ENCODE measurements around the gene MNX1. TPM values are rescaled to one million over a fixed set of nuclear protein-coding genes. Genes with fewer than 3 reads are reported as not detected.
A peak's percentile ranks its signal among the peaks of the same experiment; 100 is the strongest.

Gene MNX1
- total RNA-seq, 1 donor from 2014 or later: 2.1 TPM

- TF ChIP-seq CTCF (conservative IDR thresholded peaks at IDR 0.05; ENCODE audit: low read depth, low read length): no peak
- no peak overlapping the region for H3K4me3 ChIP-seq (ENCODE audit: low read depth, low read length)
- DNase-seq (ENCODE audit: low read depth): no peak
These were observed 26.1 kb downstream of the MNX1 start for GRCh38 chr7:156984174-156984891.

- H3K4me3 ChIP-seq (ENCODE audit: low read depth, low read length): no peak overlapping the region
- TF ChIP-seq CTCF (conservative IDR thresholded peaks at IDR 0.05; ENCODE audit: low read depth, low read length): no peak
- no peak for DNase-seq (ENCODE audit: low read depth)
These were observed 30.8 kb downstream of the MNX1 start for GRCh38 chr7:156979711-156980110.

GRCh38 chr7:156979007-156979606 is 31.4 kb downstream of the MNX1 start:
- no peak for DNase-seq (ENCODE audit: low read depth)
- no peak for TF ChIP-seq CTCF (conservative IDR thresholded peaks at IDR 0.05; ENCODE audit: low read depth, low read length)
- no peak overlapping the region for H3K4me3 ChIP-seq (ENCODE audit: low read depth, low read length)

- no peak for DNase-seq (ENCODE audit: low read depth)
- no peak for TF ChIP-seq CTCF (conservative IDR thresholded peaks at IDR 0.05; ENCODE audit: low read depth, low read length)
- no peak overlapping the region for H3K4me3 ChIP-seq (ENCODE audit: low read depth, low read length)
These were observed 34.8 kb downstream of the MNX1 start for GRCh38 chr7:156975620-156976019.

- TF ChIP-seq CTCF (conservative IDR thresholded peaks at IDR 0.05; ENCODE audit: low read depth, low read length): peak; percentile 34
- H3K4me3 ChIP-seq (ENCODE audit: low read depth, low read length): no peak overlapping the region
- no peak for DNase-seq (ENCODE audit: low read depth)
These were observed 40.5 kb downstream of the MNX1 start for GRCh38 chr7:156969972-156970420.

- no peak for TF ChIP-seq CTCF (conservative IDR thresholded peaks at IDR 0.05; ENCODE audit: low read depth, low read length)
- H3K4me3 ChIP-seq (ENCODE audit: low read depth, low read length): no peak overlapping the region
- no peak for DNase-seq (ENCODE audit: low read depth)
These were observed 42.3 kb downstream of the MNX1 start for GRCh38 chr7:156968183-156968582.

GRCh38 chr7:156966387-156966786 is 44.1 kb downstream of the MNX1 start:
- H3K4me3 ChIP-seq (ENCODE audit: low read depth, low read length): no peak overlapping the region
- TF ChIP-seq CTCF (conservative IDR thresholded peaks at IDR 0.05; ENCODE audit: low read depth, low read length): no peak

More at GRCh38 chr7:156966387-156966786, 44.1 kb downstream of the MNX1 start:
- DNase-seq (ENCODE audit: low read depth): no peak
